GM18498 (cell line): ENCODE measurements around the gene KMT2C.
"Not testable (repeated sequence)": the region's sequence is repeated elsewhere in the genome, so short reads cannot be mapped to it uniquely, and the experiment has no call there.

Source experiments
- ATAC-seq: cut with Tn5 transposase; IDR thresholded peaks from one replicate; pipeline ENCODE4 v1.9.1; 2021; ENCODE audit warnings: mild to moderate bottlenecking, moderate library complexity; ENCODE audit not compliant: unreplicated experiment

The KMT2C gene

DNA sequence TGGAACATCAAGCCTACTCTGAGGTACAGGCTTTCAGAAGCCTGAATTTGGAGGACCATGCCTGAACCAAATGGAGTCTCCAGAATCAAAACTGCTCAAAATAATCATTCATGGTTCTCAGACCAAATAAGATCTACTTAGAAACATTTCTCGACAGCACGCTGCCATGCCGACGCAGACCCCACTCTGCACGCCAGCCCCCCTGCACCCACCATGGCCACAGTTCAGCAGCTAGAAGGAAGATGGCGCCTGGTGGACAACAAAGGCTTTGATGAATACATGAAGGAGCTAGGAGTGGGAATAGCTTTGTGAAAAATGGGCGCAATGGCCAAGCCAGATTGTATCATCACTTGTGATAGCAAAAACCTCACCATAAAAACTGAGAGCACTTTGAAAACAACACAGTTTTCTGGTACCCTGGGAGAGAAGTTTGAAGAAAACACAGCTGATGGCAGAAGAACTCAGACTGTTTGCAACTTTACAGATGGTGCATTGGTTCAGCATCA, 6.6 kb upstream of the KMT2C start:
- no peak for ATAC-seq

DNA sequence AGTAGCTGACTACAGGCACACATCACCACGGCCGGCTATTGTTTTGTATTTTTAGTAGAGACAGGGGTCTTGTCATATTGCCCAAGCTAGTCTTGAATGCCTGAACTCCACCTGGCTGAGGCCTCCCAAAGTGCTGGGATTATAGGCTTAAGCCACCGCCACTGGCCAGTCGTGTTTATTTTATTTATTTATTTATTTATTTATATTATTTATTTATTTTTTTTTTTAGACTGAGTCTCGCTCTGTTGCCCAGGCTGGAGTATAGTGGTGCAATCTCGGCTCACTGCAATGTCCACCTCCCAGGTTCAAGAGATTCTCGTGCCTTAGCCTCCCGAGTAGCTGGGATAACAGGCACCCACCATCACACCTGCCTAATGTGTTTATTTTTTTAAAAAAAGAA, 6.0 kb upstream of the KMT2C start:
- not testable (repeated sequence) for ATAC-seq

DNA sequence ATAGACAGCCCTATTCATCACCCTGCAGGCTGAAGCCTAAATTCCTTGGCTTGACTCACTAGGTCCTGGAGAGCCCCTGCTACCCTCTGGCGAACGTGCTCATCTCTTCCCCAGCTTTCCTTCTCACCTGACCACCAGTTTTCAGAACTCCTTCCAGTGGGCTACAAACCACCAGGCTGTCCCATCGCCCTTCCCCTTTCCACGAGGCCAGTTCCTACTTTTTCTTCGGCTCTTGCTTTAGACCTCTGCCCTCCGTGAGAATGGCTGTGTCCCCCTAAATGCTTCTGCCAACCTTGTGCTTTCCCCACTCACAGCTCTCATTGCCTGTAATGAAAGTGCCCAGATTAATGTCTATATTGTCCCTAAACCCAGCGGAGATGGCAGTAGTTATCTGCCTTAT, 5.4 kb upstream of the KMT2C start:
- ATAC-seq: not testable (repeated sequence)

DNA sequence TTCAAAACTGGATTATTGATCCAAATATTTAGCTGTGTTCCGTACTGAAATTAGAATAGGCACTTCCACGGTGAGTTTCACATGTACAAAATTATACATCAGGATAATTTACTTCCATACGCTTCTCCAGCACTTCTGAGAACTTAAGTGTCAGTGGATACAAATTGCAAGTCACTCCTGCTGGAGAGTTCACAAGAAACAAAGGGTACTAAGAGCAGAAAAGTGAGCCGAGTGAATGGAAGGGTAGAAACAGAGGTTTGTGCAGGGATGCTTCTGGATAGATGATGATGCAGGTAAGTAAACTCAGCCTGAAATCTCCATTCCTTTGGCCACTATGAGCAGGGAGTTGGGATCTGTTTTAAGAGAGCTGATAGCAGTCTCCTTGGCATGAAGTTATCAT, 2.2 kb upstream of the KMT2C start:
- ATAC-seq: not testable (repeated sequence)

DNA sequence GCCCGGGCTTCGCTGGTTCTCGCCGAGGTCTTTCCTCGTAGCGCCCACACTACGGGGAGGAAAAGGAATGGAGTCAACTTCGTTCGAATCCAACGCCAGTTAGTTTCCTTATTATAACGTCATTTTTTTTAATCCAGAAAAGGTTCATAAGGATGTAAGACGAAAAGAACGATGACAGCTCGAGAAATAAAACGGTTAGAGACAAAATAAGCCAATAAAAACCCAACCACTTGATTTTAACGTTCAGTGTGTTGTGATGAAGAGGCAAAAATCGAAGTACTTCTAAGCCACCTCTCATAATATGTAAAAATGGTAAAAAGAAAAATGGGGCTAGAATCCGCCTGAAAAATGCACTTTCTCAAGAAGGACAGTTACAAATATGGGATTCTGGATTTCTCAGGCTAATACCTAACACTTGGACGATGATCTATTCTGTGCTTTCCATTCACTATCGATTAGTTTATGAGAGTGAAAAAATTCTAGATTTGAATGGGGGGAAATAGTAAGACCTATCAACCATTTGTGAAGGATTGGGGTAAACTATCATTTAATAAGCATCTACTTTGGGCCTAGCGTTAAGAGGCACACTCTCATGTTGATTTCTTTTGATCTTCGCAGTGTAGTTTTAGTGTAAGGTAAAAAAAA, 1.2 kb upstream of the KMT2C start:
- not testable (repeated sequence) for ATAC-seq

DNA sequence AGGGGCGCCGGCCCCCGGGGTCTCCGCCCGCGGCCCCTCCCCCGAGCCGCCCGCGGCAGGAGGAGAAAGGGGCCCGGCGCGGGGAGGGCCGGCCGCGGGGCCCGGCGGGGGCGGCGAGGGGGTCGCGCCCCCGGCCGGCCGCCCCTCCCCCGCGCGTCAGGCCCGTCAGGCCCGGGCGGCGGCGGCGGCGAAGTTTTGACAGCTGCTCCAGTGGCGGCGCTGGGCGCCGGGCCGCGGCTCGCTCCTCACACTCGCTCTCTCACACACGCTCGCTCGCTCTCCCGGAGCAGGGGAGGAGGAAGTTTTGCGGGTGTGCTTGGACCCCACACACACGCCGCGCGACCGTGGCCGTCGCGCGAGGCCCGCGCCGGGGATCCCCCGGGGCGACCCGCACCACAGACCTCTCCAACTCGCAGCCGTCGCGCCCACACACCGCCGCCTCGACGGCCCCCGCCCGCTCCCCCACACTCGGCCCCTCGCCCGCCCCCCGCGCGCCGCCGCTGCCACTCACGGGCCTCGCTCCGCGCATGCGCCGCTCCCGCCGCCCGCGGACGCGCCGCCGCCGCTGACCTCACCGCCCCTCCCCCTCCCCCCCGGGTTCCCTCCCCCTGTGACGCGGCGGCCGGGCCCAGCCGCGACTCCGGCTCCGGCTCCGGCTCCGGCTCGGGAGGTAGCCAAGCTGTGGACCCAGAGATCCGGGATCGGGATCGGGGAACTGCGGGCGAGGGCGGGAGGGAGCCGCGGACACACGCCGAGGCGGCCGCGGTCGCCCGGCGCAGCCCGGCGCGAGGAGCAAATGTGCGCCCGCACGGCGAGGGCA, 518 bp upstream of the KMT2C start:
- peak; percentile 63 for ATAC-seq

DNA sequence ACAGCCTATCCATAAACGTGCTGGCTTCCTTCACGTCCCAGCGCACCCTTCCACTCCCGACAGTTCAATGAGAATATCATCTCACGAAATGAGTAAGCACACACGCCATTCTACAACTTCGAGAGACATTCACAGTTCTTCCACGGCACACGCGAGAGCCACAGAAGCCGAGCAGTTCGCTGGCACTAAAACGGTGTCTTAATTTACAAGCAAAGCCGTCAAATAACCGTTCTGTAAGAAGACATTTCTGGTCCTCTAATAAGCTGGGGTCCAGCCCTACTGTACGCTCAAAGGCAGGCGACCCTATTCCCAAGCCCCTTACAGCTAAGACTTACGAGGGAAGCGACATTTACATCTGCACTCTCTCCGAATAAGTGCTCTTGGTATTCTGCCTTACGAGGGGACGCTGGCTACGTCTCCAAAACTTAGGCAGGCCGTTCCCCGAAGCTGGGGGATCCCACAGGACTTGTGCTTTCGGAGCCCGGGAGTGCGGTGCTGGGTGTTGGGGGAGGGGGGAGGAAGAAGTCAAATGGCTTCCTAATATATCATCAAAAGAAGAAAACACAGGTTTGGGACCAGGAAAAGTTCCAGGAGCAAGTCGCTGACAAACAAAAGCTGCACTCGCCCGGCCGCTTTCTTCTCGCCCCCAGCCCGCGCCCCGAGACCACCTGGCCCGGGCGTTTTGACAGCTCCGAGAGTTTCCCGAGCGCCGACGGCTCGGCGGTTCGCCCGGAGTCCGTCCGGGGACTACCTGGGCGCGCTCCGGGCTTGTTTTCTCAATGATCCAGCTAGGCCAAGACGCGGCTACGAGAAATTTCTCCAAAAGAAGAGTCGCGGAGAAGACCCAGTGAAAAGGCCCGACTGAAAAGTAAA, 1.1 kb downstream of the KMT2C start:
- ATAC-seq: peak; percentile 24

DNA sequence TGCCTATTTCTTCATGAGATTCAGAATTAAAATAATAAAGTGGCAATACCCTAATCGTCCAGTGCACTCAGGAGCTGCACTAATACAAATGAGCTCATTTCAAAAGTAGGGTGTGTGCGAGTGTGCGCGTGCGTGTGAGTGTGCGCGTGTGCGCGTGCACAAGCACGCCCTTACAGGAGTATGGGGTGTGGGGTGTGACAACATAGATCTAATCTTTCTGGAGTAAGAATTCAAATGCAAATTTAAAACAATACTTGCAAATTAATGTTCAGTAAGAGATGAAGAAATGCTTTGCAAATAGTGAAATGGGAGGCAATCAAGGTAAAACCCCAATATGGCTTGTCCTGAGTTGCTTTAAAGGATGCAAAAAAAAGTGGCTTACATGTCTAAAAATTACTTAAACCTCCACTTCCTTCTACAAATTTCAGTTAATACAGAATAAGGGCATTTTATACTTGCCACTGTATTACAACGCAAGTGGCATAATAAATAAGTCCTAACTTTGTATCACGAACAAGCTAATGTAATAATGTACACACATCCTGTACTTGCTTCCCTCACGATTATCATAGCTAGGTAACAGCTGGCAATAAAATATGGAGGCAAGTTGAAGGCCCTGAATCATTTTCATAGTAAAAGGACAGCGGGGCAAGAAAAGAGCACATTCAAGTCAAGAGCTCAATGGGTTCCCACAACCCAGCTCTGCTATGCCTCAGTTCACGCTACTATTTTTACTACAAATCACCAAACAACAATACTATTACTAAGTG, 1.9 kb downstream of the KMT2C start:
- ATAC-seq: peak; percentile 9

DNA sequence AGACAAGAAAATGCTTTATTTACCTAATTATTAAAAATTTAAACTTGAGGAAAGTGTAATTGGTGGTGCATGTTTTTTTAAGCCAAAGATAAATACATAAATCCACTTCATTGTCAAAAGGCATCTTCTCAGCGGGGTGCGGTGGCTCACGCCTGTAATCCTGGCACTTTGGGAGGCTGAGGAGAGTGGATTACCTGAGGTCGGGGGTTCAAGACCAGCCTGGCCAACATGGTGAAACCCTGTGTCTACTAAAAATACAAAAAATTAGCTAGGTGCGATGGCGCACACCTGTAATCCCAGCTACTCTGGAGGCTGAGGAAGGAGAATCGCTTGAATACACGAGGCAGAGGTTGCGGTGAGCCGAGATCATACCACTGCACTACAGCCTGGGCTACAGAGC, 3.1 kb downstream of the KMT2C start:
- not testable (repeated sequence) for ATAC-seq

DNA sequence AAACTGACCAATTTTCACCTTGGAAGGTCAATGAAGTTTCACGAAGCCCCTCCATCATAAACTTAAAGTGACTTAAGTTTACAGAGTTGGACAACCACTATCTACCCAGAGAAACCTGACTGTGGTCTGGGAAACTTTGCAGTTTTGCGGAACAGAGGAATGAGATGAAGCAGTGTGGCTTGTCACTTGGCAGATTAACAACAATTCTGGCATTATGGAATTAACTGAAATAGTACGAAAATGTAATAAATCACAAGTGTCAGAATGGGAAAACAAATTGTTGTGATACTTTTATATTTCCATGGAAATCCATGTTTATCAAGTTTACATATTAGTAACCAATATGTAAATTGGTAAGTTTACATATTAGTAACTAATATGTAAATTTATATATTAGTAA, 4.9 kb downstream of the KMT2C start:
- ATAC-seq: no peak

DNA sequence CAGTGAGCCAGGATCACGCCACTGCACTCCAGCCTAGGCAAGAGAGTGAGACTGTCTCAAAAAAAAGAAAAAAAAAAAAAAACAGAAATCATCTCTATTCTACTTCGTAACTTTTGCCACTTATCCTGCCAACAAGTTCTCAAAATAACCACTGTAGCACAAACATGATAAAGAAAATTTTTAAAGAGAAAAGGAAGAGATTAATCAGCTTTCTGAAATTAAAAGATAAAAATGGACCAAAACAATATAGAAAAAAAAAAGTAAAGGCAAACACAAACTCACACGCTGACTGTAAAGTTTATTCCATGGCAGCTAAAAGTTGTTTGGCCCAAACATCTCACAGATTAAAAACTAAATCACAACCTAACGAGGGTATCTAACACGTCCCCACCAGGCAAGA, 5.7 kb downstream of the KMT2C start:
- ATAC-seq: not testable (repeated sequence)

DNA sequence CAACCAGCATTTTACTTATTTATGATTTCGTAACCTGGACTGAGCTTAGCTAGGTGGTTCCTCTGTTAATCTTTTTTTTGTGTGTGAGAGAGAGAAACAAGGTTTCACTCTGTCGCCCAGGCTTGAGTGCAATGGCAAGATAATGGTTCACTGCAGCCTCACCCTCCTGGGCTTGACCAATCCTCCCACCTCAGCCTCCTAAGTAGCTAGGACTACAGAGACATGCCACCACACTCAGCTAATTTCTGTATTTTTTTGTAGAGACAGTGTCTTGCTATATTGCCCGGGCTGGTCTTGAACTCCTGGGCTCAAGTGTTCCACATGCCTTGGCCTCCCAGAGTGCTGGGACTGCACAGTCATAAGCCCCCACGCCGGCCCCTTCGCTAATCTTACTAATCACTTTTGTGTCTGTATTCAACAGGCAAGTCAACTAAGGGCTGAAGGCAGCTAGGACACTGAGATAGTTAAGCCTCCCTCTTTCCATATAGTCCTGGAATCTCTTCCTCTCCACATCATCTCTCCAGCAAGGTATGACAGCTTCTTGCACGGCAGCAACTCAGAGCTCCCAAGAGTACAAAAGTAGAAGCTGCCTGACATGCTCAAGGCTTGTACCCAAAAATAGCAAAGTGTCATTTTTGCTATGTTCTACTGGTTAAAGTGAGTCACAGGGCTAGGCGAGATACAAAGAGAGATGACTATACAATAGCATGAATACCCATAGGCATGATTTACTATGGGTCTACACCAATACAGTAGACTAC, 11.3 kb downstream of the KMT2C start:
- no peak for ATAC-seq

DNA sequence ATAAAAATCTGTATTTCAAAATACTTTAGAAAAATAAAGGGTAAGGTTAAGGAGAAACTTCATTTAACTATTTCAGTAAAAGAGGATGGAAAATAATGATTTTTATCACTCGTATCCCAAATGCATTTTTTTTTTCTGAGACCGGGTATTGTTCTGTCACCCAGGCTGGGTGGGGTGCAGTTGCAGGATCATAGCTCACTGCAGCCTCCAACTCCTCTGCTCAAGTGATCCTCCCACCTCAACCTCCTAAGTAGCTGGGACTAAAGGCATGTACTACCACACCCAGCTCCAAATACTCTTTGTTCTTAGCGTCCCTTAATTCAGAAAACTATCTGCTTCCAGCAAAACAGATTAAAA, 11.8 kb downstream of the KMT2C start:
- no peak for ATAC-seq

DNA sequence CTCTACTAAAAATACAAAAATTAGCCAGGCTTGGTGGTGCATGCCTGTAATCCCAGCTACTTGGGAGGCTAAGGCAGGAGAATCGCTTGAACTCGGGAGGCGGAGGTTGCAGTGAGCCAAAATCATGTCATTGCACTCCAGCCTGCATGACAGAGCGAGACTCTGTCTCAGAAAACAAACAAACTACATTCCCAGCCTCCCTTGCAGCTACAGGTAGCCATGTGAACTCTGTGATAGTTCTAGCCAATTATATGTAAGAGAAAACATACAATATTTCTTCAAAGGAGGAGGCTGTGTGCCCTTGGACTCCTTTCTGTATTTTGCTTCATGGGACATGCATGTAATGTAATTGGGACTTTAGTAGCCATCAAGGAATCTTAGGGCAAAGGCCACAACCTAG, 12.6 kb downstream of the KMT2C start:
- ATAC-seq: not testable (repeated sequence)

DNA sequence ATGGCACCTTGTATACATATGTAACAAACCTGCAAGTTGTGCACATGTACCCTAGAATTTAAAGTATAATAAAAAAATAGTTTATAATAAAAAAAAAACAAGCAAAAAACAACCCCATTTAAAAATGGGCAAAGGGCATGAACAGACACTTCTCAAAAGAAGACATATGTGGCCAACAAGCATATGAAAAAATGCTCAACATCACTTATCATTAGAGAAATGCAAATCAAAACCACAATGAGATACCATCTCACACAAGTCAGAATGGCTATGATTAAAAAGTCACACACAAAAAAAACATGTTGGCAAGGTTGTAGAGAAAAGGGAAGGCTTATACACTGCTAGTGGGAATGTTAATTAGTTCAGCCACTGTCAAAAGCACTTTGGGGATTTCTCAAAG, 14.9 kb downstream of the KMT2C start:
- ATAC-seq: not testable (repeated sequence)

DNA sequence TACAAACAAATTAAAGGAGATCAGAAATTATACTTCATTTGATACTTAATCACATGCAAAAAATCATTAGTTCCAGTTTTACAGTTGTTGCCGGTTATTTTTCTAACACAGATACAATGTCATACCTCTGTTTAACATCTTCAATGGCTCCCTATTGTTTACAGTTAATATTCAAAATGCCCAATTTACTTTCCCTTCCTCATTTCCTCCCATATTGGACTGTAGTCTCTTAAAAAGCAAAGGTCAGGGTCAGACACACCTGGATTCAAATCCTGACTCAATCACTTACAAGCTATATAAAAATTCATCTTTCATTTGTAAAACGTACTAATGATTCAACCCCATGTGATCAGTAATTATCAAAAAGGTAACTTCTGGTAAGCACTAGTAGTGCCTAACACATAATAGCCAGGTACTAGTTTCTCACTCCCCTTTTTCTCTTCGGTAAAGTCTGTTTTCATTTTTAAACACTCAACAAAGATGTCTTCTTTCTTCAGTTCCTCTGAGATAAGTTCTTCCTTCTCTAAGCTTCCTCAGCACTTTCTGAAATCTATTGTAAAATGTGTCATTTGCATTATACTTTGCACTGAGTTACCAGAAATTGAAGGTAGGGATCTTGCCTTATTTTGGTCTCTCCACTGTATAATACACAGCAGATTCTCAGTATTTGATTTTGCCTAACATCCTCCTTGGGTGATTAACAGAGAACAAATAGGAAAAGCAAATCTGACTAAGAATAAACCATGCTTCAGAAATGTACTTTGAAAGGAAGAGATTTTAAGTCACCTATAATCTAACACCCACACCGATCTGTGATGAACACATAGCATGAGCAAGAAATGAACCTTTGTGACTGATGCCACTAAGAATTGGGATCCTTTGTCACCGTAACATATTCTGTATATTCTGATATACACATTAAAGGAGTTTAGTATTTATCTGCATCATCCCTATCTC, 16.1 kb downstream of the KMT2C start:
- no peak for ATAC-seq

DNA sequence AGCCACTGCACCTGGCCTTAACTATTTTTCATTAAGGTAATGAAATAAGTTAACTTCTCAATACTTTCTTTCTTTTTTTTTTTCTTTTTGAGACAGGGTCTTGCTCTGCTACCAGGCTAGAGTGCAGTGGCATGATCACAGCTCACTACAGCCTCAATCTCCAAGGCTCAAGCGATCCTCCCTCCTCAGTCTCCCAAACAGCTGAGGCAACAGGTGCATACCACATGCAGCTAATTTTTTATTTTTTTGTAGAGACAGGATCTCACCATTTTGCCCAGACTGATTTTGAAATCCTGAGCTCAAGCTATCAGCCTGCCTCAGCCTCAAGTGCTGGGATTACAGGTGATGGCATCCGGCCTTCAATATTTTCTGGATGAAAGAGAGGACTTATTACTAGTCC, 21.0 kb downstream of the KMT2C start:
- no peak for ATAC-seq

DNA sequence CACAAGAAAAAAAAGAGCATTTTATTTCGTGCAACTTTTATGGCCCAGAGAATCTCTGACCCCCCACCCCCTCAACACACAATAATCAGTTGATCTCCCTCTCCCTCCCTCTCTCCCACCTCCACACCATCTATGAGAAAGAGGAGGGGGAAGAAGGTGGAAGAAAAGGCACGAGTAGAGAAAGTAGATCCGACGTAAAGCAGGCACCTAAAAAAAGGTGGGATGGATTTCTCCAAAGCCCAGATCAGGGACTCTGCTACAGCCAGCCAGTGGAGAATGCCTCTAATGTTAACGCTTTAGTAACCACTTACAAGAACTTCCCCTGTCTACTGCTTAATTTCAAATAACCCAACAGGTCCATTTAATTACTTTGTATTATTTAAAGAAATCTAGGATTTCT, 24.4 kb downstream of the KMT2C start:
- no peak for ATAC-seq

DNA sequence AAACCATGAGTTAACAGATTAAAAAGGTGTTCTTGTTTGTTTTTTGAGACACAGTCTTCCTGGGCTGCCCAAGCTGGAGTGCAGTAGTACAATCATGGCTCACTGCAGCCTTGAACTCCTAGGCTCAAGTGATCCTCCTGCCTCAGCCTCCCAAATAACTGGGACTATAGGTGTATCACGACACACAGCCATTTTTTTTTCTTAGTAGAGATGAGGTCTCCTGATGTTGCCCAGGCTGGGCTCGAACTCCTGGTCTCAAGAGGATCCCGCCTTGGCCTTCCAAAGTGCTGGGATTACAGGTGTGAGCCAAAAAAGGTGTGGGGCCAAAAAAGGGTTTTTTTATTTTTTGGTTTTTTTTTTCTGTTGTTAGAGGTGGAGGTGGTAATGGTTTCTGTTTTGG, 29.3 kb downstream of the KMT2C start:
- no peak for ATAC-seq
